NCI-H460 (cell line): ENCODE results near the gene DMRT3. TPM values are rescaled to one million over a fixed set of nuclear protein-coding genes. Genes with fewer than 3 reads are reported as not detected.

Experiments used
- small RNA-seq, 2 experiments: library from RNA; depleted of rRNA; stranded (forward); fragments of <200 nt; gene quantifications; one replicate each; pipeline ENCODE3, GENCODE V24; 2014
- total RNA-seq: library from RNA; depleted of rRNA; stranded (reverse); fragments of >200 nt; shearing (Covaris generic); gene quantifications from 2 replicates; pipeline ENCODE4 v1.2.3, GENCODE V29; 2014; rRNA removed

Gene DMRT3
- total RNA-seq, 1 experiment from 2014 or later: not detected

Small RNA genes within 50 kb of the gene (small RNA-seq; reads per million reads assigned to genes)
- 0 reads per million in 2 experiments for gene RNU6-1073P

Other genes with a start within 250 kb of the DMRT3 start
- not detected in 2 replicates for gene DMRT1, start 135.0 kb upstream of the DMRT3 start, total RNA-seq
- not detected in 2 replicates for gene DMRT2, start 73.7 kb downstream of the DMRT3 start, total RNA-seq